ENCODE measurements around the gene NUP160. TPM values are rescaled to one million over a fixed set of nuclear protein-coding genes. Genes with fewer than 3 reads are reported as not detected.
"Not testable (repeated sequence)": the region's sequence is repeated elsewhere in the genome, so short reads cannot be mapped to it uniquely, and the experiment has no call there.

The NUP160 gene
- total RNA-seq, 1 experiment from 2014 or later = 53.8 TPM

DNA sequence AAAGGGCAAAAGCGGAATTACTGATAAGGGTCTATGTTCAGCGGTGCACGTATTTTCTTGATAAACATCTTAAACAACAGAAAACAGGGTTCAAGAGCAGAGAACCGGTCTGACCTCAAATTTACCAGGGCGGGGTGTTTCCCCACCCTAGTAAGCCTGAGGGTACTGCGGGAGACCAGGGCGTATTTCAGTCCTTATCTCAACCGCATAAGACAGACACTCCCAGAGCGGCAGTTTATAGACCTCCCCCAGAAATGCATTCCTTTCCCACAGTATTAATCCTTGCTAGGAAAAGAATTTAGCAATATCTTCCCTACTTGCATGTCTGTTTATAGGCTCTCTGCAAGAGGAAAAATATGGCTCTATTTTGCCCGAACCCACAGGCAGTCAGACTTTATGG, 27.7 kb upstream of the NUP160 start:
- RAD21 ChIA-PET (ENCODE audit: low non-redundant PET in 1 of 2, low total read pairs in 2 of 2, uncharacterized antibody in 2 of 2, unreplicated experiment in 2 of 2); H3K4me3 ChIP-seq (replicated peaks in 1 of 2; ENCODE audit: low read depth in 1 of 2, low read length in 2 of 2); BruUV-seq (replicated peaks); H3K9me2 ChIP-seq (ENCODE audit: insufficient read depth); H4K20me1 ChIP-seq (ENCODE audit: insufficient read depth); H3K36me3 ChIP-seq (ENCODE audit: control insufficient read depth in 1 of 2, insufficient read depth in 2 of 2, low read length in 2 of 2); H3K9ac ChIP-seq (ENCODE audit: low read length); H3K27me3 ChIP-seq (ENCODE audit: insufficient read depth, low read length); H3K9me3 ChIP-seq (ENCODE audit: control insufficient read depth in 1 of 2, insufficient read depth in 1 of 2, low read depth in 1 of 2, low read length in 2 of 2); DNase-seq (ENCODE audit: low read depth, low spot score); ATAC-seq; H2AFZ ChIP-seq (ENCODE audit: low read depth, low read length, poor library complexity, severe bottlenecking); POLR2A ChIA-PET; H3K4me2 ChIP-seq (ENCODE audit: low read length); H3K79me2 ChIP-seq (ENCODE audit: insufficient read depth, low read length); CTCF ChIA-PET; H3K4me1 ChIP-seq (ENCODE audit: control insufficient read depth in 1 of 2, insufficient read depth in 2 of 2, low read length in 2 of 2); H3K27ac ChIP-seq (ENCODE audit: low read depth, low read length); intact Hi-C loops (cut with micrococcal nuclease): not testable (repeated sequence)
- peak; percentile 74 for TF ChIP-seq CBX3 (IDR thresholded peaks at IDR 0.05; ENCODE audit: low read depth)

DNA sequence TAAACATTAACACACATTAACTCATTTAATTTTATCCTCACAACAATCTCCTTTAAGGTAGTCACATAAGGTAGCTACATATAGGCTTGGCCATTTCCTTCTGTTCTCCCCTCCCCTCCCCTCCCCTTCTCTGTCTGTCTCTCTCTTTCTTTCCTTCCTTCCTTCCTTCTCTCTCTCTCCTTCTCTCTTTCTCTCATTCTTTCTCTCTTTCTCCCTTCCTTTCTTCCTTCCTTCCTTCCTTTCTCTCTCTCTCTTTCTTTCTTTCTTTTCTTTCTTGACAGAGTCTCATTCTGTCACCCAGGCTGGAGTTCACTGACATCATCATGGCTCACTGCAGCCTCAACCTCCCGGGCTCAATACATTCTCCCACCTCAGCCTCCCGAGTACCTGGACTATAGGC, 22.3 kb upstream of the NUP160 start:
- Histone ChIP-seq H3K4me1 (ENCODE audit: control insufficient read depth in 1 of 2, insufficient read depth in 2 of 2, low read length in 2 of 2) (peaks cover 10 to 21% of the 10 kb centered on the region in 2 experiments; a peak in 3 of 4 replicates), H3K36me3 (ENCODE audit: control insufficient read depth in 1 of 2, insufficient read depth in 2 of 2, low read length in 2 of 2) (no peaks in the 10 kb centered on the region), H3K4me3 (replicated peaks in 1 of 2; ENCODE audit: low read depth in 1 of 2, low read length in 2 of 2) (no peak overlapping the region), H2AFZ (ENCODE audit: low read depth, low read length, poor library complexity, severe bottlenecking) (peak overlapping the region; percentile 85), H3K27ac (ENCODE audit: low read depth, low read length) (no peak overlapping the region), H4K20me1 (ENCODE audit: insufficient read depth) (no peaks in the 10 kb centered on the region), H3K9me2 (ENCODE audit: insufficient read depth) (0 out of 2 replicates have a peak, but pooled peaks cover 3% of the 10 kb centered on the region), H3K79me2 (ENCODE audit: insufficient read depth, low read length) (no peaks in the 10 kb centered on the region), H3K27me3 (ENCODE audit: insufficient read depth, low read length) (no peaks in the 10 kb centered on the region), H3K4me2 (ENCODE audit: low read length) (peak overlapping the region; percentile 60), H3K9ac (ENCODE audit: low read length) (no peak overlapping the region; the same call in 1 of the 2 replicates), H3K9me3 (ENCODE audit: control insufficient read depth in 1 of 2, insufficient read depth in 1 of 2, low read depth in 1 of 2, low read length in 2 of 2) (no peaks in the 10 kb centered on the region; a peak in 1 of 4 replicates)
- no peak for TF ChIP-seq POLR2A (IDR thresholded peaks at IDR 0.05; ENCODE audit: borderline replicate concordance, extremely low read depth, insufficient read depth, insufficient read length)
- TF ChIP-seq ELF1 (IDR thresholded peaks at IDR 0.05; ENCODE audit: borderline replicate concordance, low read depth) = no peak
- TF ChIP-seq, protein P1, sequence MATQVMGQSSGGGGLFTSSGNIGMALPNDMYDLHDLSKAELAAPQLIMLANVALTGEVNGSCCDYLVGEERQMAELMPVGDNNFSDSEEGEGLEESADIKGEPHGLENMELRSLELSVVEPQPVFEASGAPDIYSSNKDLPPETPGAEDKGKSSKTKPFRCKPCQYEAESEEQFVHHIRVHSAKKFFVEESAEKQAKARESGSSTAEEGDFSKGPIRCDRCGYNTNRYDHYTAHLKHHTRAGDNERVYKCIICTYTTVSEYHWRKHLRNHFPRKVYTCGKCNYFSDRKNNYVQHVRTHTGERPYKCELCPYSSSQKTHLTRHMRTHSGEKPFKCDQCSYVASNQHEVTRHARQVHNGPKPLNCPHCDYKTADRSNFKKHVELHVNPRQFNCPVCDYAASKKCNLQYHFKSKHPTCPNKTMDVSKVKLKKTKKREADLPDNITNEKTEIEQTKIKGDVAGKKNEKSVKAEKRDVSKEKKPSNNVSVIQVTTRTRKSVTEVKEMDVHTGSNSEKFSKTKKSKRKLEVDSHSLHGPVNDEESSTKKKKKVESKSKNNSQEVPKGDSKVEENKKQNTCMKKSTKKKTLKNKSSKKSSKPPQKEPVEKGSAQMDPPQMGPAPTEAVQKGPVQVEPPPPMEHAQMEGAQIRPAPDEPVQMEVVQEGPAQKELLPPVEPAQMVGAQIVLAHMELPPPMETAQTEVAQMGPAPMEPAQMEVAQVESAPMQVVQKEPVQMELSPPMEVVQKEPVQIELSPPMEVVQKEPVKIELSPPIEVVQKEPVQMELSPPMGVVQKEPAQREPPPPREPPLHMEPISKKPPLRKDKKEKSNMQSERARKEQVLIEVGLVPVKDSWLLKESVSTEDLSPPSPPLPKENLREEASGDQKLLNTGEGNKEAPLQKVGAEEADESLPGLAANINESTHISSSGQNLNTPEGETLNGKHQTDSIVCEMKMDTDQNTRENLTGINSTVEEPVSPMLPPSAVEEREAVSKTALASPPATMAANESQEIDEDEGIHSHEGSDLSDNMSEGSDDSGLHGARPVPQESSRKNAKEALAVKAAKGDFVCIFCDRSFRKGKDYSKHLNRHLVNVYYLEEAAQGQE (IDR thresholded peaks at IDR 0.05; ENCODE audit: low read depth) = no peak
- TF ChIP-seq SRF (IDR thresholded peaks at IDR 0.05; ENCODE audit: low read depth) = no peak
- TF ChIP-seq, protein P2, sequence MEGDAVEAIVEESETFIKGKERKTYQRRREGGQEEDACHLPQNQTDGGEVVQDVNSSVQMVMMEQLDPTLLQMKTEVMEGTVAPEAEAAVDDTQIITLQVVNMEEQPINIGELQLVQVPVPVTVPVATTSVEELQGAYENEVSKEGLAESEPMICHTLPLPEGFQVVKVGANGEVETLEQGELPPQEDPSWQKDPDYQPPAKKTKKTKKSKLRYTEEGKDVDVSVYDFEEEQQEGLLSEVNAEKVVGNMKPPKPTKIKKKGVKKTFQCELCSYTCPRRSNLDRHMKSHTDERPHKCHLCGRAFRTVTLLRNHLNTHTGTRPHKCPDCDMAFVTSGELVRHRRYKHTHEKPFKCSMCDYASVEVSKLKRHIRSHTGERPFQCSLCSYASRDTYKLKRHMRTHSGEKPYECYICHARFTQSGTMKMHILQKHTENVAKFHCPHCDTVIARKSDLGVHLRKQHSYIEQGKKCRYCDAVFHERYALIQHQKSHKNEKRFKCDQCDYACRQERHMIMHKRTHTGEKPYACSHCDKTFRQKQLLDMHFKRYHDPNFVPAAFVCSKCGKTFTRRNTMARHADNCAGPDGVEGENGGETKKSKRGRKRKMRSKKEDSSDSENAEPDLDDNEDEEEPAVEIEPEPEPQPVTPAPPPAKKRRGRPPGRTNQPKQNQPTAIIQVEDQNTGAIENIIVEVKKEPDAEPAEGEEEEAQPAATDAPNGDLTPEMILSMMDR (IDR thresholded peaks at IDR 0.05 in 2 of 3, conservative IDR thresholded peaks at IDR 0.05 in 1 of 3; ENCODE audit: borderline replicate concordance in 1 of 3, insufficient read depth in 1 of 3, low read depth in 2 of 3, low read length in 2 of 3) = no peak
- no peak for TF ChIP-seq RAD21 (IDR thresholded peaks at IDR 0.05; ENCODE audit: low read depth)
- TF ChIP-seq JUND (IDR thresholded peaks at IDR 0.05) = no peak
- TF ChIP-seq ZFX (IDR thresholded peaks at IDR 0.05) = no peak
- TF ChIP-seq, protein P3, sequence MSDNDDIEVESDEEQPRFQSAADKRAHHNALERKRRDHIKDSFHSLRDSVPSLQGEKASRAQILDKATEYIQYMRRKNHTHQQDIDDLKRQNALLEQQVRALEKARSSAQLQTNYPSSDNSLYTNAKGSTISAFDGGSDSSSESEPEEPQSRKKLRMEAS (IDR thresholded peaks at IDR 0.05) = no peak
- TF ChIP-seq CBX3 (IDR thresholded peaks at IDR 0.05; ENCODE audit: low read depth) = no peak
- no peak for TF ChIP-seq EZH2 (IDR thresholded peaks at IDR 0.05)
- no peak for TF ChIP-seq EZH2phosphoT487 (IDR thresholded peaks at IDR 0.05; ENCODE audit: borderline replicate concordance)
- no peak for TF ChIP-seq CEBPB (IDR thresholded peaks at IDR 0.05; ENCODE audit: low read depth)
- TF ChIP-seq, protein P4, sequence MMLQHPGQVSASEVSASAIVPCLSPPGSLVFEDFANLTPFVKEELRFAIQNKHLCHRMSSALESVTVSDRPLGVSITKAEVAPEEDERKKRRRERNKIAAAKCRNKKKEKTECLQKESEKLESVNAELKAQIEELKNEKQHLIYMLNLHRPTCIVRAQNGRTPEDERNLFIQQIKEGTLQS (IDR thresholded peaks at IDR 0.05) = no peak
- no peak for TF ChIP-seq SP1 (IDR thresholded peaks at IDR 0.05; ENCODE audit: low read depth)
- no peak for TF ChIP-seq EGR1 (IDR thresholded peaks at IDR 0.05; ENCODE audit: low read depth)
- TF ChIP-seq FOSL1 (IDR thresholded peaks at IDR 0.05; ENCODE audit: low read depth) = no peak
- no peak for TF ChIP-seq ZNF274 (IDR thresholded peaks at IDR 0.05; ENCODE audit: low read depth, low read length)
- RAD21 ChIA-PET (ENCODE audit: low non-redundant PET in 1 of 2, low total read pairs in 2 of 2, uncharacterized antibody in 2 of 2, unreplicated experiment in 2 of 2) = interaction anchor here in 1 of 2 experiments (0.7 kb wide), 1 partner anchor 31 kb away, joined by 3 read pairs; no protein-coding TSS in a partner anchor
- no TSS peak for BruUV-seq (replicated peaks)
- CTCF ChIA-PET = no interaction called here
- ATAC-seq (no peak), DNase-seq (ENCODE audit: low read depth, low spot score) (no peak)
- intact Hi-C loops (cut with micrococcal nuclease) = no loop called here
- POLR2A ChIA-PET = no interaction called here
